HL-60/S4 (cell line): ENCODE data around the gene CILP.

ENCODE experiments used
- in situ Hi-C: fragments of 300-500 bp; cut with MboI; formaldehyde crosslinking; loops from 2 replicates; pipeline ENCODE4 v1.14.3; 2022; ENCODE audit warnings: low sequenced_read_pairs

The CILP gene

GRCh38 chr15:65164139-65164538 lies 47.1 kb downstream of the CILP start:
- in situ Hi-C loops: no loop called here

- in situ Hi-C loops: no loop called here
Measured at GRCh38 chr15:65163041-65163440, 48.2 kb downstream of the CILP start.

GRCh38 chr15:65156692-65157091 lies 54.6 kb downstream of the CILP start:
- in situ Hi-C loops: no loop called here

GRCh38 chr15:65154720-65155119 lies 56.6 kb downstream of the CILP start:
- in situ Hi-C loops: no loop called here

GRCh38 chr15:65147902-65148301 lies 63.4 kb downstream of the CILP start:
- in situ Hi-C loops: no loop called here

GRCh38 chr15:65146438-65146837 lies 64.8 kb downstream of the CILP start:
- in situ Hi-C loops: no loop called here
